Measurements from ENCODE around the gene RAB2B.

GRCh38 chr14:21510735-21511657 is 34.2 kb upstream of the RAB2B start, which contains the start of gene METTL3:
- TF ChIP-seq EZH2 (IDR thresholded peaks at IDR 0.05; ENCODE audit: borderline replicate concordance, low read depth, low read length, severe bottlenecking): no peak
- TF ChIP-seq CTCF (IDR thresholded peaks at IDR 0.05; ENCODE audit: borderline replicate concordance, extremely low read depth, low read length, poor library complexity, severe bottlenecking): no peak
